Heart right ventricle (tissue), 16 donors: Measurements from ENCODE around the gene TOMM34. TPM values are rescaled to one million over a fixed set of nuclear protein-coding genes. Genes with fewer than 3 reads are reported as not detected.

ENCODE experiments used
- ATAC-seq, 8 donors: fragments of 200-7000 bp; cut with Tn5 transposase; one replicate each; pipeline ENCODE4 v1.9.1; 2020; ENCODE audit warnings: mild to moderate bottlenecking in 8 of 8, moderate library complexity in 8 of 8, moderate number of reproducible peaks in 1 of 8
- DNase-seq, 2 donors: peaks; one replicate each; pipeline ENCODE4 v3.0.0-alpha.2; 2020
- H3K27ac ChIP-seq, 10 donors: fragments of 200-600 bp; sonication (generic) in 2 of 10; one replicate each; pipeline versions ENCODE4 v1.5.0 to v1.8.0; 2020 to 2022; ENCODE audit warnings: mild to moderate bottlenecking in 3 of 10
- H3K27me3 ChIP-seq, 7 donors: fragments of 200-600 bp; one replicate each; pipeline ENCODE4 v1.8.0; 2021 to 2022; ENCODE audit warnings: mild to moderate bottlenecking in 2 of 7
- H3K36me3 ChIP-seq, 9 donors: fragments of 200-600 bp; sonication (generic) in 1 of 9; one replicate each; pipeline versions ENCODE4 v1.5.0 to v1.8.0; 2020 to 2022; ENCODE audit warnings: mild to moderate bottlenecking in 2 of 9
- H3K4me1 ChIP-seq, 9 donors: fragments of 200-600 bp; sonication (generic) in 1 of 9; one replicate each; pipeline versions ENCODE4 v1.5.0 to v1.8.0; 2020 to 2022; ENCODE audit warnings: mild to moderate bottlenecking in 4 of 9
- H3K4me3 ChIP-seq, 10 donors: fragments of 200-600 bp; sonication (generic) in 2 of 10; one replicate each; pipeline versions ENCODE4 v1.5.0 to v1.8.0; 2020 to 2022; ENCODE audit warnings: mild to moderate bottlenecking in 7 of 10, moderate library complexity in 2 of 10
- H3K9me3 ChIP-seq, 11 donors: fragments of 200-600 bp in 10 of 11; sonication (generic) in 2 of 11; one replicate each; pipeline versions ENCODE4 v1.5.0 to v1.8.0; 2013 to 2022; ENCODE audit warnings: mild to moderate bottlenecking in 2 of 11, control low read depth in 1 of 11, moderate library complexity in 1 of 11
- CTCF ChIP-seq, 9 donors: fragments of 200-600 bp; sonication (generic) in 2 of 9; IDR thresholded peaks; one replicate each; pipeline versions ENCODE4 v1.5.0 to v1.8.0; 2021 to 2022; ENCODE audit warnings: antibody characterized with exemption in 9 of 9, mild to moderate bottlenecking in 5 of 9, moderate library complexity in 1 of 9
- WGBS, 2 donors: extraction: QIAGEN DNeasy Blood & Tissue Kit; methylation state at CpG; one replicate each; pipeline ENCODE4 v1.1.7; 2013; ENCODE audit warnings: inconsistent platforms in 1 of 2; 5-methylcytosine and 5-hydroxymethylcytosine counted together
- intact Hi-C, 10 donors: fragments of 100-400 bp; cut with DNase I; formaldehyde crosslinking; loops; one replicate each; pipeline versions ENCODE4 v1.11.1 to v1.14.2; 2022
- polyA plus RNA-seq, 2 donors: library from polyadenylated mRNA; stranded (reverse); fragments of 200-250 nt; gene quantifications; one replicate each; pipeline ENCODE4 v1.2.3, GENCODE V29; 2013
- total RNA-seq, 10 donors: library from RNA; stranded (reverse); fragmentation: NEBNext Ultra II Directional in 3 of 10; extraction: Animal tissue kit (Norgen Biotek cat#: 25700) in 3 of 10; gene quantifications; one replicate each; pipeline versions ENCODE4 v1.2.1 to v1.2.4, GENCODE V29; 2021 to 2023
- donor health status: Arrhythmogenic right ventricular cardiomyopathy.
- donor health status: ischemic (EF 13 %, LVEDD 7.1; RV severe dilation, severe dysfunction).
- donor health status: healthy with polysubstance abuse.
- donor health status: DM: no; HTN: yes; CAD: no.
- donor health status: DM: no; HTN: no; CAD: no.
- donor health status: ischemic (EF 25% LVEDD 6.9; RV normal size, moderate dysfunction).
- donor health status: ischemic (EF 25% LVEDD 5.7; RV mildly dilated, moderate dysfunction).
- donor health status: healthy.
- donor health status: DM: yes; HTN: yes; CAD: no.
- donor health status: Ischemic cardiomyopathy.
- donor health status: ischemic (EF 35%, LVEDD 5.7; RV mildly dilated, moderate dysfunction).
- donor health status: nonischemic (EF 11% LVEDD 7.7; RV severe dilation, severe dysfunction).
- donor health status: DM: yes; HTN: yes; CAD: no.
- donor health status: PGD.
- donor health status: ischemic (EF 29% LVEDD 5.4; RV normal size, mild dysfunction).
- donor health status: nonischemic (EF 23%, LVEDD 6.1; RV moderate dilation, normal function).

TOMM34 gene
- total and polyA plus RNA-seq, 12 donors = 3.4 to 21.2 (median 10.3) TPM

GRCh38 chr20:44976698-44977097 lies 16.5 kb upstream of the TOMM34 start:
- WGBS, 2 donors = 97 to 98% methylated on average over 4 of the region's 4 CpGs
- Histone ChIP-seq H3K36me3 (peaks cover 0 to 93% (median 49%) of the 10 kb centered on the region in 9 donors), H3K27me3 (no peaks in the 10 kb centered on the region), H3K4me1 (peaks cover 0 to 42% (median 0%) of the 10 kb centered on the region in 9 donors), H3K4me3 (no peak overlapping the region), H3K27ac (peak overlapping the region in 1 of 10 donors; percentile 93), H3K9me3 (no peaks in the 10 kb centered on the region)
- DNase-seq (no peak), ATAC-seq (no peak)
- no peak for TF ChIP-seq CTCF (IDR thresholded peaks at IDR 0.05)
- intact Hi-C loops = no loop called here

GRCh38 chr20:44973053-44973452 lies 12.9 kb upstream of the TOMM34 start:
- H3K36me3 ChIP-seq = peaks cover 0 to 60% (median 23%) of the 10 kb centered on the region in 9 donors
- H3K27ac ChIP-seq = no peak overlapping the region
- no peak for DNase-seq

GRCh38 chr20:44970243-44970757 lies 10.1 kb upstream of the TOMM34 start:
- ATAC-seq (no peak), DNase-seq (no peak)
- Histone ChIP-seq H3K27ac (peak overlapping the region in 4 of 10 donors; percentile 7 to 97 (median 13)), H3K36me3 (peaks cover 0 to 37% (median 18%) of the 10 kb centered on the region in 9 donors), H3K4me3 (peak overlapping the region in 1 of 10 donors; percentile 92), H3K4me1 (peaks cover 5 to 61% (median 17%) of the 10 kb centered on the region in 9 donors), H3K9me3 (no peaks in the 10 kb centered on the region), H3K27me3 (no peaks in the 10 kb centered on the region)
- WGBS, 2 donors = 68 to 69% methylated on average over 1 of the region's 1 CpG
- intact Hi-C loops = no loop called here
- TF ChIP-seq CTCF (IDR thresholded peaks at IDR 0.05) = no peak

More at GRCh38 chr20:44973053-44973452, 12.9 kb upstream of the TOMM34 start:
- H3K27me3 ChIP-seq = no peaks in the 10 kb centered on the region
- H3K4me1 ChIP-seq = peaks cover 0 to 53% (median 3%) of the 10 kb centered on the region in 9 donors
- no peak for TF ChIP-seq CTCF (IDR thresholded peaks at IDR 0.05)
- intact Hi-C loops = no loop called here
- 88 to 97% methylated on average over 2 of the region's 2 CpGs for WGBS, 2 donors
- H3K9me3 ChIP-seq = no peaks in the 10 kb centered on the region
- ATAC-seq = no peak
- no peak overlapping the region for H3K4me3 ChIP-seq

GRCh38 chr20:44969300-44969894 lies 9.2 kb upstream of the TOMM34 start:
- ATAC-seq (no peak), DNase-seq (no peak)
- WGBS, 2 donors = 52 to 56% methylated on average over 3 of the region's 3 CpGs
- Histone ChIP-seq H3K36me3 (peaks cover 0 to 28% (median 9%) of the 10 kb centered on the region in 9 donors), H3K27ac (peak overlapping the region in 1 of 10 donors; percentile 97), H3K27me3 (no peaks in the 10 kb centered on the region), H3K4me1 (peaks cover 5 to 62% (median 17%) of the 10 kb centered on the region in 9 donors), H3K4me3 (peak overlapping the region in 1 of 10 donors; percentile 92), H3K9me3 (no peaks in the 10 kb centered on the region)
- TF ChIP-seq CTCF (IDR thresholded peaks at IDR 0.05) = no peak
- intact Hi-C loops = loop anchor here in 6 of 10 donors (5.0 to 10.0 kb wide), 4 partner anchors 82 to 825 kb away; partner anchors contain the start of genes YWHAB (in 5 of the 6), DNTTIP1 (in 1 of the 6), KCNK15 (in 1 of the 6) and WFDC3 (in 1 of the 6)
